ENCODE data around the gene USP10.

DNA sequence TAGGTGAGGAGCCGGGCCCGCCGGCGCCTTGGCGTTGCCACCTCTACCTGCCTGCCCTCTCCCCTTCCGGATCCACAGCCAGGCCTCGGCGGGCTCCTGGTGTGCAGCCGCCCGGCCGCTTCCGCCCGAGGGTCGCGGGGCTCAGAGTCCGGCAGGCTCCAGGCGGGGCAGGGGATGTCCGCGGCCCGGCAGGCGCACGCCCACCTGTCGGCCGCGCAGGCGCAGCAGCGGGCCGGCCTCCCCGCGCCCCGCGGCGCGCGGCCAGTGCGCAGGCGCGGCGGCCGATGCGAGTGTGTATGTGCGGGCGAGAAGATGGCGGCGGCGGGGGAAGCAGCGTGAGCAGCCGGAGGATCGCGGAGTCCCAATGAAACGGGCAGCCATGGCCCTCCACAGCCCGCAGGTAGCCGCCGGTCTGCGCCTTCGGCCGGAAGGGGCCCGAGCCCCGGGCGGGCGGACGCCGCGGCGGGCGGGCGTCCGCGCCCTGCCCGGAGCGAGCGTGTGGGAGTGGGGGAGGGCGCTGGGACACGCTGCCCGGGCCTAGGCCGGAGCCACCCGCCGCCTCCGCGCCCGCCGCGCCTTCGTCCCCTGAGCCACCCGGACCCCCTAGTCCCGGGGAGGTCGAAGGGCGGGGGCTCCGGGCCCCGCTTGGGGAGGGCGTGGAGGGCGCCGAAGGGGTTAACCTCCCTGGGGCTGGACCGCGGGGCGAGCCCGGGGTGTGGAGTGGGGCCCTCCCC, at the start of gene USP10:
- TF ChIP-seq, protein P1, sequence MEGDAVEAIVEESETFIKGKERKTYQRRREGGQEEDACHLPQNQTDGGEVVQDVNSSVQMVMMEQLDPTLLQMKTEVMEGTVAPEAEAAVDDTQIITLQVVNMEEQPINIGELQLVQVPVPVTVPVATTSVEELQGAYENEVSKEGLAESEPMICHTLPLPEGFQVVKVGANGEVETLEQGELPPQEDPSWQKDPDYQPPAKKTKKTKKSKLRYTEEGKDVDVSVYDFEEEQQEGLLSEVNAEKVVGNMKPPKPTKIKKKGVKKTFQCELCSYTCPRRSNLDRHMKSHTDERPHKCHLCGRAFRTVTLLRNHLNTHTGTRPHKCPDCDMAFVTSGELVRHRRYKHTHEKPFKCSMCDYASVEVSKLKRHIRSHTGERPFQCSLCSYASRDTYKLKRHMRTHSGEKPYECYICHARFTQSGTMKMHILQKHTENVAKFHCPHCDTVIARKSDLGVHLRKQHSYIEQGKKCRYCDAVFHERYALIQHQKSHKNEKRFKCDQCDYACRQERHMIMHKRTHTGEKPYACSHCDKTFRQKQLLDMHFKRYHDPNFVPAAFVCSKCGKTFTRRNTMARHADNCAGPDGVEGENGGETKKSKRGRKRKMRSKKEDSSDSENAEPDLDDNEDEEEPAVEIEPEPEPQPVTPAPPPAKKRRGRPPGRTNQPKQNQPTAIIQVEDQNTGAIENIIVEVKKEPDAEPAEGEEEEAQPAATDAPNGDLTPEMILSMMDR (conservative IDR thresholded peaks at IDR 0.05 in 1 of 2, IDR thresholded peaks at IDR 0.05 in 1 of 2; ENCODE audit: low read depth in 1 of 2, low read length in 2 of 2), result no peak
- TF ChIP-seq EZH2 (IDR thresholded peaks at IDR 0.05; ENCODE audit: low read length, missing control alignments), result no peak
